Measurements from ENCODE around the gene SPRY2. TPM values are rescaled to one million over a fixed set of nuclear protein-coding genes. Genes with fewer than 3 reads are reported as not detected.

Gene SPRY2
- total RNA-seq, 4 donors from 2014 or later, result 44.3 to 46.1 (median 44.7) TPM

DNA sequence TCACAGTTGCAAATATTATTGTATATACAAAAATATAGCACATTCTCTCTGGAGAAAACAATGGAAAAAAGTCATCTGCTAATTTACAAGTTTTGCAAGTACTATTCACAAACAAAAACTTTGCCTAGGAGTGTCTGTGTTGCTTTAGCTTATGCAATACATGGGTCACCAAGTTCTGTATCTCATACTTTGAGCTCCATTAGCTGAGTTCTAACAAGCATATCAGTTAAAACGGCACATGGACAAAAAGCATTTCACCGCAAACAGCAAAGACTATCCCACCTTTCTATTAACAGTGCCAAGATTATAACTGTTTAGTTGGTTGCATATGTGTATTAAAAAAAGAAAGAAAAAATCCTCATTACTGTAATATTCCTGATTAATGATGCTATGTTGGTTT is 4.6 kb downstream of the SPRY2 start:
- H3K9me3 ChIP-seq, result no peaks in the 10 kb centered on the region
- intact Hi-C loops (cut with DNase I), result loop anchor here (10.0 kb wide), 1 partner anchor 932 kb away; the partner anchor contains the start of gene RBM26
- TF ChIP-seq CTCF (IDR thresholded peaks at IDR 0.05), result no peak
- no peak for TF ChIP-seq POLR2AphosphoS5 (IDR thresholded peaks at IDR 0.05)
- H3K4me1 ChIP-seq, result peaks cover 10 to 30% (median 23%) of the 10 kb centered on the region in 4 donors
- peak overlapping the region; percentile 53 to 93 (median 89) for H3K27ac ChIP-seq (replicated peaks in 1 of 4)
- no peak for DNase-seq (ENCODE audit: extremely low spot score)
- H3K4me3 ChIP-seq, result peak overlapping the region; percentile 79 to 96 (median 88)
- WGBS, result 60% methylated on average over 2 of the region's 2 CpGs
- H3K27me3 ChIP-seq, result no peaks in the 10 kb centered on the region
- H3K36me3 ChIP-seq, result peaks cover 8 to 53% (median 19%) of the 10 kb centered on the region in 4 donors

DNA sequence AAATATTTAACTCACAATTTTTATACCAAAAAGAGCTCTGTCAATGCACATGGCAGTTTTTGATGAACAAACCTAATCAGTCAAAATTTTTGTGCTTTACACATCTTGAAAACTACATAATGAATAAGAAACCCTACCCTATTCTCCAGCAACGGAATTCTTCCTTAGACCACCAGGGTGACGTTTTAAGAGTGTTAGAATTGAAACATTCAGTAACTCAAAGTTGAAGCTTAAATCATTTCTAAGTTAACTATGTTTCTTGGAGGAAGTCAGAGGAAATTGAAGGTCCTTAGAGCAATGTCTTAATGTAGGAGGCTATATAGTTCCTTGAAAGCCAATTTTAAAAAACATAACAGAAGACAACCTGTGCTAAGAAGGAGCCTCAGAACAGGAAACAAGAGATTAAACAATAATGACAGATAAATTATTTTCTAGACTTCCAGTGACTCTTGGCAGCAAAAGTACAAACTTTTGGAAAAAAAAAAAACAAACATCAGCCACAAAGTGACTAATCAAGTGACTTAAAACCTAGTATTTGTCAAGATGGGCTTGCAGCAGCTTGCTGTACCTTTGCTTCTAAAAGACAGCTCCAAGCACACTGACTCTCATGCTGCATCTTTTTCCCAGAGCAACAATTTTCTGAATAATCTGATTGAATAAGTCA is 6.2 kb downstream of the SPRY2 start:
- Histone ChIP-seq H3K27me3 (no peaks in the 10 kb centered on the region), H3K9me3 (no peaks in the 10 kb centered on the region), H3K4me3 (no peak overlapping the region), H3K36me3 (peaks cover 8 to 53% (median 19%) of the 10 kb centered on the region in 4 donors), H3K27ac (replicated peaks in 1 of 4) (peak overlapping the region in 2 of 4 donors; percentile 9 to 11), H3K4me1 (peaks cover 10 to 30% (median 23%) of the 10 kb centered on the region in 4 donors)
- no peak for DNase-seq (ENCODE audit: extremely low spot score)
- intact Hi-C loops (cut with DNase I), result loop anchor here (10.0 kb wide), 1 partner anchor 930 kb away; the partner anchor contains the start of gene RBM26
- TF ChIP-seq EP300 (IDR thresholded peaks at IDR 0.05) (no peak), POLR2A (IDR thresholded peaks at IDR 0.05; ENCODE audit: low read depth) (no peak), CTCF (IDR thresholded peaks at IDR 0.05) (no peak), POLR2AphosphoS5 (IDR thresholded peaks at IDR 0.05) (no peak)
- 58% methylated on average over 2 of the region's 2 CpGs for WGBS

GRCh38 chr13:80331984-80332383 is 8.9 kb downstream of the SPRY2 start:
- 90% methylated on average over 2 of the region's 2 CpGs for WGBS
- intact Hi-C loops (cut with DNase I), result loop anchor here (10.0 kb wide), 1 partner anchor 927 kb away; the partner anchor contains the start of gene RBM26

DNA sequence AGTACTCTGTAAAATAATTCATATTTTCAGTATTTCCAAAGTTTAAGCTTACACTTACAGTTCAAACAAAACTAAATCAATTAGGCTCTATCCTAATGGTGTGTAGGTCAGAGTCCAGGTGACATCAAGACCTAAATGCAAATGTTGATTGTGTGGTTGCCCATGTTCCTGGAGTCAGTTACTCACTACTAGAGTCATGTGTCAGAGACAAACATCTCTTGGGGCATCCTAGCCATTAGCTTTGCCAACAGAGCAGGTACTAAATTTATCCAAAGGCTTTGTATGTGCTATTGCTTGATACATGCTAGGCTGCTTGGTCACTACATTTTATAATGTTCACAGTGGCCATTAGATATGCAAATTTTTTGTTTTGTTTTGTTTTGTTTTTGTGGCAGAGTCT is 11.7 kb downstream of the SPRY2 start:
- Histone ChIP-seq H3K27me3 (no peaks in the 10 kb centered on the region), H3K36me3 (peaks cover 0 to 20% (median 7%) of the 10 kb centered on the region in 4 donors), H3K27ac (replicated peaks in 1 of 4) (no peak overlapping the region), H3K4me3 (no peak overlapping the region), H3K4me1 (no peaks in the 10 kb centered on the region), H3K9me3 (no peaks in the 10 kb centered on the region)
- no peak for DNase-seq (ENCODE audit: extremely low spot score)
- TF ChIP-seq CTCF (IDR thresholded peaks at IDR 0.05), result no peak
- TF ChIP-seq EP300 (IDR thresholded peaks at IDR 0.05), result no peak
- no peak for TF ChIP-seq POLR2AphosphoS5 (IDR thresholded peaks at IDR 0.05)
- intact Hi-C loops (cut with DNase I), result no loop called here

More at GRCh38 chr13:80331984-80332383, 8.9 kb downstream of the SPRY2 start:
- Histone ChIP-seq H3K36me3 (peaks cover 5 to 45% (median 14%) of the 10 kb centered on the region in 4 donors), H3K27ac (replicated peaks in 1 of 4) (no peak overlapping the region), H3K4me3 (no peak overlapping the region), H3K4me1 (peaks cover 8 to 13% (median 9%) of the 10 kb centered on the region in 4 donors), H3K9me3 (no peaks in the 10 kb centered on the region), H3K27me3 (no peaks in the 10 kb centered on the region)
- no peak for DNase-seq (ENCODE audit: extremely low spot score)
- TF ChIP-seq EP300 (IDR thresholded peaks at IDR 0.05) (no peak), POLR2AphosphoS5 (IDR thresholded peaks at IDR 0.05) (no peak), POLR2A (IDR thresholded peaks at IDR 0.05; ENCODE audit: low read depth) (no peak), CTCF (IDR thresholded peaks at IDR 0.05) (no peak)
